Spleen (tissue), 7 donors: ENCODE data around the gene WDR47.

Experiments
- CTCF ChIP-seq, 11 experiments: fragments of 200-600 bp in 7 of 11; fragments of 450-650 bp in 4 of 11; sonication (generic) in 4 of 11; IDR thresholded peaks in 8 of 11; conservative IDR thresholded peaks in 3 of 11; 1 replicate in 7 of 11; 2 replicates in 4 of 11; pipeline versions ENCODE4 v1.4.0 to v1.8.0; 2016 to 2021; ENCODE audit warnings: antibody characterized with exemption in 11 of 11, inconsistent platforms in 4 of 11, mild to moderate bottlenecking in 1 of 11
- POLR2A ChIP-seq, 3 donors: fragments of 450-650 bp; IDR thresholded peaks; one replicate each; pipeline ENCODE4 v1.5.1; 2017; ENCODE audit warnings: antibody characterized with exemption in 3 of 3, mild to moderate bottlenecking in 1 of 3
- POLR2AphosphoS5 ChIP-seq, 3 donors: sonication (generic); formaldehyde crosslinking; IDR thresholded peaks; one replicate each; pipeline ENCODE4 v1.5.1; 2017; ENCODE audit warnings: antibody characterized with exemption in 3 of 3
- donor health status: DM: no; HTN: no; CAD: no; lungs with moderate emphysema.
- donor health status: DM: no; HTN: no; CAD: no.
- donor health status: DM: no; HTN: no; CAD: no.

- TF ChIP-seq CTCF (IDR thresholded peaks at IDR 0.05 in 8 of 11, conservative IDR thresholded peaks at IDR 0.05 in 3 of 11) (no peak), POLR2A (IDR thresholded peaks at IDR 0.05) (no peak), POLR2AphosphoS5 (IDR thresholded peaks at IDR 0.05) (no peak)
Observed at GRCh38 chr1:109067883-109068282, 26.0 kb upstream of the WDR47 start.
